OCI-M2 (cell line): ENCODE data around the gene ZNF263.

Source experiments
- DNase-seq: peaks from one replicate; lab custom pipeline; 2025; ENCODE audit not compliant: unreplicated experiment; lab: John Stamatoyannopoulos, UW

Gene ZNF263

DNA sequence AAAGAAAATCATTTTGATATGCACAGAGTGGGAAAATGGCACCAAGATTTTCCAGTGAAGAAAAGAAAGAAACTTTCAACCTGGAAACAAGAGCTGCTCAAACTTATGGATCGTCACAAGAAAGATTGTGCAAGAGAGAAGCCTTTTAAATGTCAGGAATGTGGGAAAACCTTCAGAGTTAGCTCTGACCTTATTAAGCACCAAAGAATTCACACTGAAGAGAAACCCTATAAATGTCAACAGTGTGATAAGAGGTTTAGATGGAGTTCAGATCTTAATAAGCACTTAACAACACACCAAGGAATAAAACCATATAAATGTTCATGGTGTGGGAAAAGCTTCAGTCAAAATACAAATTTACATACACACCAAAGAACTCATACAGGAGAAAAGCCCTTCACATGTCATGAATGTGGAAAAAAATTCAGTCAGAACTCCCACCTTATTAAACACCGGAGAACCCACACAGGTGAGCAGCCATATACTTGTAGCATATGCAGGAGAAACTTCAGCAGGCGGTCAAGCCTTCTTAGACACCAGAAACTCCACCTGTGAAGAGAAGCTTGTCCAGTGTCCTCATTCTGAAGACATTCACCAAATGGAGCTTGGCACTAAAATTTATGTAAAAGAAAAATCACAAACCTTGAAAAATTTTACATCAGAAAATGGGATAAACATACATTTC, 34.2 kb downstream of the ZNF263 start:
- DNase-seq: no peak

- no peak for DNase-seq
Measured at GRCh38 chr16:3321816-3322215, 38.5 kb downstream of the ZNF263 start.

GRCh38 chr16:3327514-3327913, 44.2 kb downstream of the ZNF263 start:
- DNase-seq: no peak

GRCh38 chr16:3328104-3328503, 44.8 kb downstream of the ZNF263 start:
- no peak for DNase-seq

- no peak for DNase-seq
Measured at GRCh38 chr16:3328643-3329042, 45.4 kb downstream of the ZNF263 start.
